D721Med (cell line): ENCODE data around the gene MTUS2.

ENCODE experiments used
- DNase-seq: peaks from one replicate; pipeline ENCODE4 v3.0.0; 2011; ENCODE audit warnings: low spot score; ENCODE audit not compliant: insufficient read length
- FAIRE-seq: peaks from 2 replicates; lab custom pipeline; 2011; peaks lifted over from hg19 to GRCh38; lab: Jason Lieb, UNC
- CTCF ChIP-seq: IDR thresholded peaks from 2 replicates; pipeline ENCODE4 v1.5.1; 2012; ENCODE audit warnings: mild to moderate bottlenecking, control low read depth; ENCODE audit not compliant: insufficient read depth; ENCODE audit errors: missing control alignments

Gene MTUS2

GRCh38 chr13:28866932-28867331 is 46.8 kb downstream of the MTUS2 start:
- TF ChIP-seq CTCF, result no peak
- no peak for FAIRE-seq
- no peak for DNase-seq

- DNase-seq (no peak), FAIRE-seq (no peak)
- no peak for TF ChIP-seq CTCF
These were observed 47.4 kb downstream of the MTUS2 start for GRCh38 chr13:28867564-28867963.

GRCh38 chr13:28872427-28873176 is 52.5 kb downstream of the MTUS2 start:
- FAIRE-seq (no peak), DNase-seq (no peak)
- no peak for TF ChIP-seq CTCF

- DNase-seq (no peak), FAIRE-seq (no peak)
These were observed 55.9 kb downstream of the MTUS2 start for GRCh38 chr13:28875846-28876615.

GRCh38 chr13:28877408-28877807 is 57.3 kb downstream of the MTUS2 start:
- no peak for TF ChIP-seq CTCF
- no peak for FAIRE-seq
- DNase-seq, result no peak

More at GRCh38 chr13:28875846-28876615, 55.9 kb downstream of the MTUS2 start:
- no peak for TF ChIP-seq CTCF

GRCh38 chr13:28885181-28885580 is 65.0 kb downstream of the MTUS2 start:
- no peak for DNase-seq
- TF ChIP-seq CTCF, result no peak
- no peak for FAIRE-seq
